GM21723 (cell line): ENCODE results near the gene MRGPRF.
"Not testable (repeated sequence)": the region's sequence is repeated elsewhere in the genome, so short reads cannot be mapped to it uniquely, and the experiment has no call there.

Experiments
- ATAC-seq: cut with Tn5 transposase; IDR thresholded peaks from one replicate; pipeline ENCODE4 v1.9.1; 2021; ENCODE audit warnings: mild to moderate bottlenecking, moderate library complexity; ENCODE audit not compliant: unreplicated experiment

Gene MRGPRF

GRCh38 chr11:69004411-69005182, 8.4 kb downstream of the MRGPRF start:
- no peak for ATAC-seq

GRCh38 chr11:69003866-69004367, 9.1 kb downstream of the MRGPRF start:
- no peak for ATAC-seq

GRCh38 chr11:69003301-69003865, 9.7 kb downstream of the MRGPRF start:
- ATAC-seq, result no peak

GRCh38 chr11:69002570-69003231, 10.3 kb downstream of the MRGPRF start:
- ATAC-seq, result no peak

- ATAC-seq, result no peak
Measured at GRCh38 chr11:69002110-69002569, 10.9 kb downstream of the MRGPRF start.

- ATAC-seq, result no peak
Measured at GRCh38 chr11:69001243-69002081, 11.6 kb downstream of the MRGPRF start.

- no peak for ATAC-seq
Measured at GRCh38 chr11:69000831-69001242, 12.2 kb downstream of the MRGPRF start.

- no peak for ATAC-seq
Measured at GRCh38 chr11:69000391-69000790, 12.7 kb downstream of the MRGPRF start.

GRCh38 chr11:68999748-69000355, 13.2 kb downstream of the MRGPRF start:
- not testable (repeated sequence) for ATAC-seq

GRCh38 chr11:68999093-68999747, 13.8 kb downstream of the MRGPRF start:
- no peak for ATAC-seq

- ATAC-seq, result no peak
Measured at GRCh38 chr11:68998390-68998911, 14.6 kb downstream of the MRGPRF start.

GRCh38 chr11:68997995-68998348, 15.1 kb downstream of the MRGPRF start:
- ATAC-seq, result no peak

- ATAC-seq, result no peak
Measured at GRCh38 chr11:68997124-68997994, 15.7 kb downstream of the MRGPRF start.

- ATAC-seq, result no peak
Measured at GRCh38 chr11:68996376-68997123, 16.5 kb downstream of the MRGPRF start.

GRCh38 chr11:68994894-68995285, 18.2 kb downstream of the MRGPRF start:
- no peak for ATAC-seq

- ATAC-seq, result no peak
Measured at GRCh38 chr11:68994161-68994893, 18.7 kb downstream of the MRGPRF start.

- no peak for ATAC-seq
Measured at GRCh38 chr11:68993546-68993945, 19.5 kb downstream of the MRGPRF start.
